Suprapubic skin (tissue), 4 donors: ENCODE results near the gene ZBTB8A. TPM values are rescaled to one million over a fixed set of nuclear protein-coding genes. Genes with fewer than 3 reads are reported as not detected.

ENCODE experiments used
- DNase-seq, 2 donors: peaks; one replicate each; pipeline ENCODE4 v3.0.0-alpha.2; 2019; ENCODE audit warnings: low spot score in 2 of 2
- H3K27ac ChIP-seq: fragments of 200-600 bp; sonication (generic); one replicate; pipeline ENCODE4 v1.5.1; 2019
- H3K27me3 ChIP-seq: fragments of 200-600 bp; sonication (generic); one replicate; pipeline ENCODE4 v1.5.1; 2019
- H3K36me3 ChIP-seq: fragments of 200-600 bp; sonication (generic); one replicate; pipeline ENCODE4 v1.5.1; 2019
- H3K4me1 ChIP-seq: fragments of 200-600 bp; sonication (generic); one replicate; pipeline ENCODE4 v1.5.1; 2019
- H3K4me3 ChIP-seq: fragments of 200-600 bp; sonication (generic); one replicate; pipeline ENCODE4 v1.5.1; 2019; ENCODE audit warnings: mild to moderate bottlenecking
- H3K9me3 ChIP-seq: fragments of 200-600 bp; sonication (generic); one replicate; pipeline ENCODE4 v1.5.1; 2019
- CTCF ChIP-seq, 2 donors: fragments of 200-600 bp in 1 of 2; fragments of 450-650 bp in 1 of 2; sonication (generic) in 1 of 2; IDR thresholded peaks; one replicate each; pipeline ENCODE4 v1.5.1; 2016 to 2019; ENCODE audit warnings: antibody characterized with exemption in 2 of 2, mild to moderate bottlenecking in 1 of 2, moderate library complexity in 1 of 2
- EP300 ChIP-seq: sonication (generic); formaldehyde crosslinking; IDR thresholded peaks from one replicate; pipeline ENCODE4 v1.6.1; 2017; ENCODE audit warnings: antibody characterized with exemption
- POLR2A ChIP-seq, 2 donors: fragments of 450-650 bp; IDR thresholded peaks; one replicate each; pipeline ENCODE4 v1.6.1; 2017; ENCODE audit warnings: antibody characterized with exemption in 2 of 2, mild to moderate bottlenecking in 2 of 2, moderate library complexity in 2 of 2
- POLR2AphosphoS5 ChIP-seq, 3 donors: sonication (generic); formaldehyde crosslinking; IDR thresholded peaks; one replicate each; pipeline ENCODE4 v1.6.1; 2017; ENCODE audit warnings: antibody characterized with exemption in 3 of 3
- WGBS: methylation state at CpG from one replicate; pipeline ENCODE4 v1.1.5; 2018; 5-methylcytosine and 5-hydroxymethylcytosine counted together
- total RNA-seq, 4 donors: library from RNA; depleted of rRNA; stranded (reverse); fragments of >200 nt; gene quantifications; one replicate each; pipeline ENCODE4 v1.1.0, GENCODE V29; 2016

ZBTB8A gene
- total RNA-seq, 4 donors from 2014 or later: 2.3 to 3.4 (median 3.1) TPM

GRCh38 chr1:32606565-32607371 lies 67.5 kb downstream of the ZBTB8A start:
- no peak for DNase-seq
- peaks cover 5% of the 10 kb centered on the region for H3K4me1 ChIP-seq
- peaks cover 13% of the 10 kb centered on the region for H3K36me3 ChIP-seq
- H3K9me3 ChIP-seq: no peaks in the 10 kb centered on the region
- 97% methylated on average over 7 of the region's 11 CpGs for WGBS
- no peaks in the 10 kb centered on the region for H3K27me3 ChIP-seq
- H3K4me3 ChIP-seq: no peak overlapping the region
- no peak for TF ChIP-seq POLR2AphosphoS5 (IDR thresholded peaks at IDR 0.05)
- no peak for TF ChIP-seq CTCF (IDR thresholded peaks at IDR 0.05)
- no peak for TF ChIP-seq POLR2A (IDR thresholded peaks at IDR 0.05)
- TF ChIP-seq EP300: no peak
- H3K27ac ChIP-seq: no peak overlapping the region

DNA sequence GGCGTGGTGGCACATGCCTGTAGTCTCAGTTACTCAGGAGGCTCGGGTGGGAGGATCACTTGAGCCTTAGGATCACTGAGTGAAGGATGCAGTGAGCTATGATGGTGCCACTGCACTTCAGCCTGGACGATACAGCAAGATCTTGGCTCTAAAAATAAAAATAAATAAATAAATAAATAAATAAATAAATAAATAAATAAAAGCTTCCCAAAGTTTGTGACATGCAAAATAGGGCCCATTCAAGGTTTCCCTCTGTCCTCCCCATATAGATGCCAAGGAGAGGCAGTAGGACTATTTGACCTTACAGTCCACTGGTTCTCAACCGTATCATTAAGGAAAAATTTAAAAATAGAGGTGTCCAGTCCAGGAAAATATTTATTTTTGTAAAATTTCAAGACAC lies 70.0 kb downstream of the ZBTB8A start:
- no peak for DNase-seq
- peaks cover 13% of the 10 kb centered on the region for H3K36me3 ChIP-seq
- WGBS: 81% methylated on average over 4 of the region's 4 CpGs
- H3K4me1 ChIP-seq: peaks cover 14% of the 10 kb centered on the region
- H3K4me3 ChIP-seq: no peak overlapping the region
- no peaks in the 10 kb centered on the region for H3K27me3 ChIP-seq
- no peaks in the 10 kb centered on the region for H3K9me3 ChIP-seq
- no peak overlapping the region for H3K27ac ChIP-seq
- TF ChIP-seq EP300 (no peak), CTCF (IDR thresholded peaks at IDR 0.05) (no peak), POLR2A (IDR thresholded peaks at IDR 0.05) (no peak), POLR2AphosphoS5 (IDR thresholded peaks at IDR 0.05) (no peak)

DNA sequence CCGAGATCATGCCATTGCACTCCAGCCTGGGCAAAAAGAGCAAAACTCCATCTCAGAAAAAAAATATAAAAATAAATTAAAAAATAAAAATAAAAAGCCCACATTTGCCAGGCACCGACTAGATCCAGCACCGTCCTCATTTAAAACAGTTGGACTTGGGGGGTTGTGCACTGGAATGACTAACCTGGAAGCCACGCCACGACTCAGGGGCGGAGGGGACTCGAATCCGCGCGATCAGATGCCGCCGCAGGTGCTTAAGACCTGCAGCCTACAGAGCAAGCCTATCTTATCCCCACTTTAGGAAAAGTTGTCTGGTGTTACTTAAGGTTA lies 72.6 kb downstream of the ZBTB8A start:
- H3K4me1 ChIP-seq: peaks cover 14% of the 10 kb centered on the region
- 8% methylated on average over 12 of the region's 12 CpGs for WGBS
- H3K27me3 ChIP-seq: no peaks in the 10 kb centered on the region
- H3K9me3 ChIP-seq: no peaks in the 10 kb centered on the region
- DNase-seq: no peak
- TF ChIP-seq POLR2A (IDR thresholded peaks at IDR 0.05) (no peak), EP300 (no peak), CTCF (IDR thresholded peaks at IDR 0.05) (no peak), POLR2AphosphoS5 (IDR thresholded peaks at IDR 0.05) (no peak)
- H3K4me3 ChIP-seq: peak overlapping the region; percentile 43
- H3K27ac ChIP-seq: no peak overlapping the region
- H3K36me3 ChIP-seq: peaks cover 3% of the 10 kb centered on the region

DNA sequence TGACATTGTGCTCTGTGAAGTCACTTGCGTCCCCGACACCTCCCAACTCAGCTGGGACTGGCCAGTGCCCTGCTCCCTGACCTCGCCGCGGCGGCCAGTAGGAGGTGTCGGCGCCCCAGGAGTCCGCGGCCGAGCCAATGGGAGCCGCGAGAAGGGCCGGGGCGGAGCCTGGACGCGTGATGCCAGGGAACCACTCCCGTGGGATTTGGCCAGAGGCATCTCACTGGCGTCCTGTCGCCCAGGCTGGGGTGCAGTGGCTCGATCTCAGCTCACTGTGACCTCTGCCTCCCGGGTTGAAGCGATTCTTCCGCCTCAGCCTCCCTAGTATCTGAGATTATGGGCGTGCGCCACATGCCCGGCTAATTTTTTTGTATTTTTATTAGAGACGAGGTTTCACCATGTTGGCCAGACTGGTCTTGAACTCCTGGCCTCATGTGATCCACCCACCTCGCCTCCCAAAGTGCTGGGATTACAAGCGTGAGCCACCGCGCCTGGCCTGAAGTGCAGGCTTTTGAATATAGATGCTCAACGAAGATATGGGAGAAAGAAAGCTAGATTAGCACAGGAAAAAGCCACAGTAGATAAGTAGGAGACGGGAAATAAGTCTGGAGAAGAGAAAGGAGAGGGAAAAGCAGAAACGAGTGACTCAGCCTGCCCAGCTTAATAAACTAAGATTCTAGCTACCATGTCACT lies 73.1 kb downstream of the ZBTB8A start:
- 12% methylated on average over 11 of the region's 35 CpGs for WGBS
- H3K4me3 ChIP-seq: peak overlapping the region; percentile 43
- DNase-seq: peak; percentile 86 to 91
- H3K36me3 ChIP-seq: no peaks in the 10 kb centered on the region
- no peaks in the 10 kb centered on the region for H3K27me3 ChIP-seq
- H3K4me1 ChIP-seq: peaks cover 14% of the 10 kb centered on the region
- no peaks in the 10 kb centered on the region for H3K9me3 ChIP-seq
- H3K27ac ChIP-seq: no peak overlapping the region
- TF ChIP-seq EP300: no peak
- peak in 1 of 2 donors; percentile 36 for TF ChIP-seq CTCF (IDR thresholded peaks at IDR 0.05)
- no peak for TF ChIP-seq POLR2A (IDR thresholded peaks at IDR 0.05)
- TF ChIP-seq POLR2AphosphoS5 (IDR thresholded peaks at IDR 0.05): peak in 1 of 3 donors; percentile 47

GRCh38 chr1:32613472-32613871 lies 74.2 kb downstream of the ZBTB8A start:
- TF ChIP-seq POLR2AphosphoS5 (IDR thresholded peaks at IDR 0.05) (no peak), EP300 (no peak), CTCF (IDR thresholded peaks at IDR 0.05) (no peak), POLR2A (IDR thresholded peaks at IDR 0.05) (no peak)
- no peaks in the 10 kb centered on the region for H3K9me3 ChIP-seq
- no peak overlapping the region for H3K4me3 ChIP-seq
- no peaks in the 10 kb centered on the region for H3K27me3 ChIP-seq
- H3K36me3 ChIP-seq: no peaks in the 10 kb centered on the region
- WGBS: 87% methylated on average over 5 of the region's 5 CpGs
- H3K4me1 ChIP-seq: peaks cover 14% of the 10 kb centered on the region
- no peak overlapping the region for H3K27ac ChIP-seq
- no peak for DNase-seq
